ENCODE measurements around the gene DUSP1. TPM values are rescaled to one million over a fixed set of nuclear protein-coding genes. Genes with fewer than 3 reads are reported as not detected.

The DUSP1 gene
- total RNA-seq, 1 donor from 2014 or later: 145 TPM

DNA sequence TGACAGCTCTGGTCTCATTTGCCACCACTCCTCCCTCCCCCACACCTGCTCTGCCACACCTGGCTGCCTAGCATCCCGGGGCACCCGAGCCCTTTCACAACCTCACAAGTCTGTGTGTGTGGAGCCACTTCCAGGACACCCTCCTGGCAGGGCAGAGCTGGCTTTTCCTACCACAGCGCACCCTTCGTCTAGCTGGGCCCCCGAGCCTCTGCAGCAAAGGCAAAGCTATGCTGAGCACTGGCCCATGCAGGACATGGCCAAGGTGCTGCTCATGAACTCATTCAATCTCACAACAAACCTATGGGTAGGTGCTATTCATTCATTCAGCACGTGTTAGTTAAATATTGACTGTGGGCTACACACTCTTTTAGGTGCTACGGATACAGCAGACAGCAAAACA, 43.4 kb downstream of the DUSP1 start:
- DNase-seq (ENCODE audit: low spot score): no peak
- no peak for ATAC-seq

GRCh38 chr5:172726966-172727365, 44.0 kb downstream of the DUSP1 start:
- no peak for DNase-seq (ENCODE audit: low spot score)
- no peak for ATAC-seq

- ATAC-seq (no peak), DNase-seq (ENCODE audit: low spot score) (no peak)
These were observed 45.2 kb downstream of the DUSP1 start for GRCh38 chr5:172725785-172726184.

DNA sequence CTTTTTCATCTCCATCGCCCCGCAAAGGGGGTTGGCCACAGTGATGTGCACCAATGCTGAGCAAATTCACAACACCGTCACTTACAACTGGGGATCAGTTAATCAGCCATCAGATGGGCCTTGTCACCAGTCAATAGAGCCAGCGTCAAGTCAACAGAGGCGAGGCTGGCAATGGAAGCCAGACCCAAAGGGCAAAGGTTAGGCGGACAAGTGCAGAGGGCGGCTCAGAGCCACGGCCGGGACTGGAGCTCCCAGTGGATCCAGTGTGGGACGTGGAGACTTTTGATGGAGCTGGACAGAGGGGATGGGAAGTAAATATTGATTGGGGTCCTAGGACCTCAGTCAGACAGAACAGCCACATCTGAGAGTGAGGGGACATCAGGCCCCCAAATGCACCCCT, 45.7 kb downstream of the DUSP1 start:
- ATAC-seq (peak; percentile 83), DNase-seq (ENCODE audit: low spot score) (peak; percentile 92)

DNA sequence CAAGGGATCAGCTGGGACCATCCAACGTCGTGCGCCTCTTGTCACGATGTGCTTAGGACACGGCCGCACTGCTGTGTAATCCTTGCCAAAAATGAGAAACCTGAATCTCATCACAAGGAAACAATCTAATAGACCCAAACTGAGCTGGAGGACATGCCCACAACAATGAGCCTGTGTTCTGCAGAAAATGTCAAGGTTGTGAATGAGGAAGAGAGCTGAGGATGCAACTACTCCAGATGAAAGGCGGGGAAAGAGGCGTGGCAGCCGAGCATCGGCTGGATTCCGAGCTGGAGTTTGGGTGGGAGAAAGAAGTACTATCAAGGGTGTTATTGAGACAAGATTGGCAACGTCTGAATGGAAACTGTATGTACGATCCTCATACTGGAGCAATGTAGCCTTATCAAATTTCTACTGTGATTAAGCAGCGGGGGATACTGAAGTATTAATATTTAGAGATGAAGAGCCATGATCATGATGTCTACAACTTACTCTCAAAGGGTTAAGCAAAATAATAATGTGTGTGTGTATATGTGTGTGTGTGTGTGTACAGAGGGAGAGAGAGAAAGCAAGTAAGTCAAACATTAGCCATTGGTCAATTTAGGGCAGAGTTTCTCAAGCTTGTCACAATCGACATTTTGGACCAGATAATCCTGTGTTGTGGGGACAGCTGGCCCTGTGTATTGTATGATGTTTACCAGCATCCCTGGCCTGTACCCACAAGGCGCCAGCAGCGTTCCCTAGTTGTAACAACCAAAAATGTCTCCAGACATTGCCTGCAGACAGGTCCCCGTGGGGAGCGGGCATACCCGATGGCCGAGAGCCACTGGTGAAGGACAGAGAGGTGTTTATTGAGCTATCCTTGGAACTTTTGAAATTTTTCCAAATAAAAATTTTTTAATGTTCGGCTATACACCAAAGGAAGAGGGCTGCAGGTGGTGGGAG, 46.5 kb downstream of the DUSP1 start:
- DNase-seq (ENCODE audit: low spot score): peak; percentile 77
- ATAC-seq: peak; percentile 77

DNA sequence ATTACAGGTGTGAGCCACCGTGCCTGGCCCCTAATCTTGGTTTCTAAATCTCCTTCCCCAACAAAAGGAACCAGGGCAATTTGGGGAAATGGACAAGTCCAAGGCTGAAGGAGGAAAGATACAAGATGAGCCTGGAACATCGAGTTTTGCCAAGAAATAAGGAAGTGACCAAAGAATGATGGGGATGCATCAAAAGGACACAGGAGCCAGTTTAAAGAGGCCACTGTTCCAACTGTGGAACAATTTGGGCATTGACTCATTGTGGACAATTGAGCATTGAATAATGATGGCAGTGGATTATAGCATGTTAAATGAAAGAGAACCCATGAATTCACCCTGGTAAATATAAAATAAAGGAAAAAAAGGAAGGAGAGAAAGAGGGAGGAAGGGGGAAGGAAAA, 47.5 kb downstream of the DUSP1 start:
- ATAC-seq (no peak), DNase-seq (ENCODE audit: low spot score) (no peak)

GRCh38 chr5:172722327-172722815, 48.6 kb downstream of the DUSP1 start:
- ATAC-seq (no peak), DNase-seq (ENCODE audit: low spot score) (no peak)

GRCh38 chr5:172721455-172722326, 49.3 kb downstream of the DUSP1 start:
- no peak for ATAC-seq
- DNase-seq (ENCODE audit: low spot score): no peak

- no peak for DNase-seq (ENCODE audit: low spot score)
- no peak for ATAC-seq
These were observed 50.3 kb downstream of the DUSP1 start for GRCh38 chr5:172720655-172721054.

DNA sequence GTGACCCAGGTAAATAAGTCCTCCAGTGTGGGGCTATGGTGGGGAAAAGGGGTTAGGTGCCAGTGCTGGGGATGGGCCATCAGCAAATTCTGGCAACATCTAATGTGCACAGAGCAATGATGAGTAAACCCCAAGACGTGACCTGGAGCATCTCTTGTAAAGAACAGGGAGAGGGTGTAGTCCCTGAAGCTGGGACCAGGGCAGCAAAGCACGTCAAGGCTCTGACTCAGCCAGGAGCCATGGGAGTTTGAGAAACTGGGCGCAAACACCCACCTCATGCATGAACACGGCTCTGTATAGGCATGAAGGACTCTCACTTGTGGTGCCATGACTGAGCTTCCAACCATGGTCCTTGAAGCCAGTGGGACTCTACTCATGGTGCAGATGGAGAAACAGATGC, 51.8 kb downstream of the DUSP1 start:
- DNase-seq (ENCODE audit: low spot score): no peak

DNA sequence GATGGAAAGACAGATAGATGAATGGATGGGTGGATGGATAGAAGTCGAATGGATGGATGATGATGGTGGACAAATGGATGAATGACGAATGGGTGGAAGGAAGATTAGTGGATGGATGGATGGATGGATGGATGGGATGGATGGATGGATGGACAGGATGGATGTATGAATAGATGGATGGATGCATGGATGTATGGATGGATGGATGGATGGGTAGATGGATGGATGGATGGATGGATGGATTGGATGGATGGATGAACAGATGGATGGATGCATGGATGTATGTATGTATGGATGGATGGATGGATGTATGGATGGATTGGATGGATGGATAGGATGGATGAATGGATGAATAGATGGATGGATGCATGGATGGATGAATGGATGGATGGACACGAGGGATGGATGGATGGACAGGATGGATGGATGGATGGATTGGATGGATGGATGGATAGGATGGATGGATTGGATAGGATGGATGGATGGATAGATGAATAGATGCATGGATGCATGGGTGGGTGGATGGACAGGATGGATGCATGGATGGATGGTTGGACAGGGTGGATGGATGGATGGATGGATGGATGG, 52.4 kb downstream of the DUSP1 start:
- ATAC-seq: no peak

More for the DNA sequence above, 51.8 kb downstream of the DUSP1 start:
- ATAC-seq: no peak

More for the DNA sequence above, 52.4 kb downstream of the DUSP1 start:
- no peak for DNase-seq (ENCODE audit: low spot score)

Other genes with a start within 250 kb of the DUSP1 start
- gene NEURL1B, start 129.9 kb downstream of the DUSP1 start, total RNA-seq: 9.5 TPM
- gene ERGIC1, start 63.1 kb upstream of the DUSP1 start, total RNA-seq: 158 TPM
- gene RPL26L1, start 188.2 kb upstream of the DUSP1 start, total RNA-seq: 16.3 TPM
- gene ATP6V0E1, start 212.6 kb upstream of the DUSP1 start, total RNA-seq: 110 TPM